ENCODE results near the gene DCLK1.
"Not testable (repeated sequence)": the region's sequence is repeated elsewhere in the genome, so short reads cannot be mapped to it uniquely, and the experiment has no call there.

Gene DCLK1

GRCh38 chr13:36082806-36083205 is 48.4 kb downstream of the DCLK1 start:
- DNase-seq: no peak

GRCh38 chr13:36082396-36082795 is 48.8 kb downstream of the DCLK1 start:
- DNase-seq: no peak

GRCh38 chr13:36076211-36076610 is 55.0 kb downstream of the DCLK1 start:
- DNase-seq: no peak

- peak in 1 of 2 donors; percentile 60 for DNase-seq
Measured at GRCh38 chr13:36074659-36075058, 56.5 kb downstream of the DCLK1 start.

GRCh38 chr13:36072152-36072935 is 58.8 kb downstream of the DCLK1 start:
- DNase-seq: no peak

- DNase-seq: not testable (repeated sequence)
Measured at GRCh38 chr13:36070504-36071192, 60.5 kb downstream of the DCLK1 start.

GRCh38 chr13:36069881-36070366 is 61.3 kb downstream of the DCLK1 start:
- DNase-seq: no peak

- DNase-seq: no peak
Measured at GRCh38 chr13:36068991-36069390, 62.2 kb downstream of the DCLK1 start.

GRCh38 chr13:36068566-36068965 is 62.6 kb downstream of the DCLK1 start:
- DNase-seq: no peak

- DNase-seq: no peak
Measured at GRCh38 chr13:36067746-36068381, 63.3 kb downstream of the DCLK1 start.

GRCh38 chr13:36062249-36062648 is 68.9 kb downstream of the DCLK1 start:
- no peak for DNase-seq

GRCh38 chr13:36061621-36062020 is 69.6 kb downstream of the DCLK1 start:
- no peak for DNase-seq

- no peak for DNase-seq
Measured at GRCh38 chr13:36061054-36061453, 70.1 kb downstream of the DCLK1 start.

GRCh38 chr13:36059321-36059720 is 71.9 kb downstream of the DCLK1 start:
- no peak for DNase-seq

GRCh38 chr13:36058116-36058515 is 73.1 kb downstream of the DCLK1 start:
- DNase-seq: no peak

- DNase-seq: no peak
Measured at GRCh38 chr13:36057547-36057946, 73.6 kb downstream of the DCLK1 start.

- no peak for DNase-seq
Measured at GRCh38 chr13:36057041-36057440, 74.1 kb downstream of the DCLK1 start.

- no peak for DNase-seq
Measured at GRCh38 chr13:36055366-36055765, 75.8 kb downstream of the DCLK1 start.

- no peak for DNase-seq
Measured at GRCh38 chr13:36054041-36054440, 77.1 kb downstream of the DCLK1 start.

GRCh38 chr13:36051082-36051481 is 80.1 kb downstream of the DCLK1 start:
- DNase-seq: no peak

- no peak for DNase-seq
Measured at GRCh38 chr13:36046672-36047071, 84.5 kb downstream of the DCLK1 start.

GRCh38 chr13:36038785-36039555 is 92.2 kb downstream of the DCLK1 start:
- peak in 1 of 2 donors; percentile 55 for DNase-seq

- DNase-seq: no peak
Measured at GRCh38 chr13:36033035-36033434, 98.1 kb downstream of the DCLK1 start.

All from hippocampal formation (tissue), 2 donors.